Activated B cell treated with CpG ODN at 0.5 μM for 24 hours (primary cell): Measurements from ENCODE around the gene ITGA5. TPM values are rescaled to one million over a fixed set of nuclear protein-coding genes. Genes with fewer than 3 reads are reported as not detected.
A peak's percentile ranks its signal among the peaks of the same experiment; 100 is the strongest.

ENCODE experiments used
- ATAC-seq: fragments of 200-7000 bp; cut with Tn5 transposase; one replicate; pipeline ENCODE4 v1.10.0; 2021; ENCODE audit warnings: low read depth, mild to moderate bottlenecking, moderate library complexity
- CTCF ChIA-PET: fragments of 350-600 bp; sonication (Branson Sonifier 250); formaldehyde crosslinking; loops from one replicate; lab custom pipeline; 2021; ENCODE audit warnings: antibody characterized with exemption; lab: Charles Lee
- POLR2A ChIA-PET: fragments of 350-600 bp; sonication (Branson Sonifier 250); formaldehyde crosslinking; loops from one replicate; lab custom pipeline; 2021; ENCODE audit warnings: antibody characterized with exemption; lab: Charles Lee
- DNase-seq: peaks from one replicate; pipeline ENCODE4 v3.0.0; 2022
- H3K27ac Mint-ChIP-seq: one replicate; pipeline ENCODE4 v1.8.0; 2020; ENCODE audit warnings: mixed read lengths
- H3K27me3 Mint-ChIP-seq: one replicate; pipeline ENCODE4 v1.8.0; 2021; ENCODE audit warnings: mixed read lengths
- H3K36me3 Mint-ChIP-seq: one replicate; pipeline ENCODE4 v1.8.0; 2021; ENCODE audit warnings: low read depth, mixed read lengths
- H3K4me1 Mint-ChIP-seq: one replicate; pipeline ENCODE4 v1.8.0; 2021; ENCODE audit warnings: mixed read lengths
- H3K4me3 Mint-ChIP-seq: one replicate; pipeline ENCODE4 v1.8.0; 2020; ENCODE audit warnings: mild to moderate bottlenecking, mixed read lengths
- H3K9me3 Mint-ChIP-seq: one replicate; pipeline ENCODE4 v1.8.0; 2020; ENCODE audit warnings: mixed read lengths
- CTCF ChIP-seq: fragments of 200-600 bp; IDR thresholded peaks from one replicate; pipeline ENCODE4 v1.8.0; 2022; ENCODE audit warnings: antibody characterized with exemption, mild to moderate bottlenecking
- intact Hi-C: fragments of 100-400 bp; cut with micrococcal nuclease; formaldehyde crosslinking; loops from one replicate; pipeline ENCODE4 v1.15.1; 2024
- total RNA-seq: library from RNA; stranded (reverse); gene quantifications from 2 replicates; pipeline ENCODE4 v1.2.3, GENCODE V29; 2022

ITGA5 gene
- total RNA-seq, 1 donor from 2014 or later = 1.0 TPM

- H3K9me3 Mint-ChIP-seq = no peaks in the 10 kb centered on the region
- no peak for TF ChIP-seq CTCF
- no peaks in the 10 kb centered on the region for H3K36me3 Mint-ChIP-seq
- peaks cover 8% of the 10 kb centered on the region for H3K4me1 Mint-ChIP-seq
- H3K4me3 Mint-ChIP-seq = no peak overlapping the region
- no peak for ATAC-seq
- POLR2A ChIA-PET = interaction anchor here (0.6 to 3.2 kb wide), 21 partner anchors 10 to 1868 kb away, joined by 3 to 37 read pairs (median 5); partner anchors contain the start of genes CBX5, COPZ1, HNRNPA1 and NFE2
- intact Hi-C loops = no loop called here
- H3K27ac Mint-ChIP-seq = no peak overlapping the region
- no peak for DNase-seq
- no peaks in the 10 kb centered on the region for H3K27me3 Mint-ChIP-seq
- CTCF ChIA-PET = interaction anchor here (0.9 to 4.0 kb wide), 9 partner anchors 10 to 107 kb away, joined by 3 to 19 read pairs (median 7); partner anchors contain the start of genes CBX5 and COPZ1
Measured at GRCh38 chr12:54358191-54358944, 60.7 kb downstream of the ITGA5 start.

- Mint-ChIP-seq H3K9me3 (no peaks in the 10 kb centered on the region), H3K4me3 (no peak overlapping the region), H3K36me3 (no peaks in the 10 kb centered on the region), H3K27ac (no peak overlapping the region), H3K4me1 (peaks cover 8% of the 10 kb centered on the region), H3K27me3 (no peaks in the 10 kb centered on the region)
- no peak for ATAC-seq
- ChIA-PET CTCF (interaction anchor here (1.9 to 4.0 kb wide), 2 partner anchors 11 to 33 kb away, joined by 6 to 19 read pairs; partner anchors contain the start of gene COPZ1), POLR2A (interaction anchor here (0.6 to 3.2 kb wide), 7 partner anchors 23 to 1869 kb away, joined by 3 to 37 read pairs (median 4); partner anchors contain the start of genes CBX5, COPZ1, HNRNPA1 and NFE2)
- intact Hi-C loops = no loop called here
- no peak for TF ChIP-seq CTCF
- no peak for DNase-seq
Measured at GRCh38 chr12:54357506-54358190, 61.4 kb downstream of the ITGA5 start.

- peak overlapping the region; percentile 54 for H3K27ac Mint-ChIP-seq
- peaks cover 2% of the 10 kb centered on the region for H3K36me3 Mint-ChIP-seq
- no peaks in the 10 kb centered on the region for H3K9me3 Mint-ChIP-seq
- peaks cover 12% of the 10 kb centered on the region for H3K4me1 Mint-ChIP-seq
- no peak overlapping the region for H3K4me3 Mint-ChIP-seq
- POLR2A ChIA-PET = interaction anchor here (1.1 to 1.5 kb wide), 2 partner anchors 22 to 32 kb away, joined by 3 to 4 read pairs; partner anchors contain the start of gene COPZ1
- TF ChIP-seq CTCF = no peak
- ATAC-seq (no peak), DNase-seq (no peak)
- intact Hi-C loops = no loop called here
- H3K27me3 Mint-ChIP-seq = no peaks in the 10 kb centered on the region
- CTCF ChIA-PET = interaction anchor here (4.0 kb wide), 1 partner anchor 11 kb away, joined by 19 read pairs; no protein-coding TSS in a partner anchor
Measured at GRCh38 chr12:54356951-54357356, 62.1 kb downstream of the ITGA5 start.

GRCh38 chr12:54356228-54356627, 62.8 kb downstream of the ITGA5 start:
- Mint-ChIP-seq H3K27ac (no peak overlapping the region), H3K36me3 (peaks cover 8% of the 10 kb centered on the region), H3K9me3 (no peaks in the 10 kb centered on the region), H3K4me3 (no peak overlapping the region), H3K4me1 (peaks cover 17% of the 10 kb centered on the region), H3K27me3 (no peaks in the 10 kb centered on the region)
- intact Hi-C loops = no loop called here
- CTCF ChIA-PET = interaction anchor here (4.0 kb wide), 1 partner anchor 12 kb away, joined by 19 read pairs; no protein-coding TSS in a partner anchor
- no peak for TF ChIP-seq CTCF
- DNase-seq (no peak), ATAC-seq (no peak)
- POLR2A ChIA-PET = interaction anchor here (0.6 to 1.5 kb wide), 3 partner anchors 31 to 76 kb away, joined by 3 to 7 read pairs (median 4); partner anchors contain the start of genes COPZ1 and HNRNPA1
